MG63 (cell line): ENCODE data around the gene SPPL3. TPM values are rescaled to one million over a fixed set of nuclear protein-coding genes. Genes with fewer than 3 reads are reported as not detected.
"Not testable (repeated sequence)": the region's sequence is repeated elsewhere in the genome, so short reads cannot be mapped to it uniquely, and the experiment has no call there.

Experiments
- DNase-seq: peaks from one replicate; pipeline ENCODE4 v3.0.0-alpha.2; 2020
- H3K27me3 ChIP-seq: fragments of 250-450 bp; sonication (Bioruptor Pico); 2 replicates; pipeline ENCODE4 v1.5.1; 2020; ENCODE audit warnings: mild to moderate bottlenecking, moderate library complexity
- H3K36me3 ChIP-seq: fragments of 250-450 bp; sonication (Bioruptor Pico); 2 replicates; pipeline ENCODE4 v1.5.1; 2020; ENCODE audit warnings: mild to moderate bottlenecking, moderate library complexity
- H3K4me3 ChIP-seq: fragments of 250-450 bp; sonication (Bioruptor Pico); 2 replicates; pipeline ENCODE4 v1.5.1; 2020; ENCODE audit warnings: mild to moderate bottlenecking, moderate library complexity
- H3K9me3 ChIP-seq: fragments of 250-450 bp; sonication (Bioruptor Pico); 2 replicates; pipeline ENCODE4 v1.5.1; 2020; ENCODE audit warnings: mild to moderate bottlenecking, moderate library complexity
- total RNA-seq: library from RNA; depleted of rRNA; stranded (reverse); fragments of >200 nt; shearing (Covaris generic); gene quantifications from 2 replicates; pipeline ENCODE4 v1.2.3, GENCODE V29; 2014; ENCODE audit warnings: low replicate concordance; rRNA removed

SPPL3 gene, protein sequence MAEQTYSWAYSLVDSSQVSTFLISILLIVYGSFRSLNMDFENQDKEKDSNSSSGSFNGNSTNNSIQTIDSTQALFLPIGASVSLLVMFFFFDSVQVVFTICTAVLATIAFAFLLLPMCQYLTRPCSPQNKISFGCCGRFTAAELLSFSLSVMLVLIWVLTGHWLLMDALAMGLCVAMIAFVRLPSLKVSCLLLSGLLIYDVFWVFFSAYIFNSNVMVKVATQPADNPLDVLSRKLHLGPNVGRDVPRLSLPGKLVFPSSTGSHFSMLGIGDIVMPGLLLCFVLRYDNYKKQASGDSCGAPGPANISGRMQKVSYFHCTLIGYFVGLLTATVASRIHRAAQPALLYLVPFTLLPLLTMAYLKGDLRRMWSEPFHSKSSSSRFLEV
- 6.2 and 13.1 TPM in 2 replicates for total RNA-seq

DNA sequence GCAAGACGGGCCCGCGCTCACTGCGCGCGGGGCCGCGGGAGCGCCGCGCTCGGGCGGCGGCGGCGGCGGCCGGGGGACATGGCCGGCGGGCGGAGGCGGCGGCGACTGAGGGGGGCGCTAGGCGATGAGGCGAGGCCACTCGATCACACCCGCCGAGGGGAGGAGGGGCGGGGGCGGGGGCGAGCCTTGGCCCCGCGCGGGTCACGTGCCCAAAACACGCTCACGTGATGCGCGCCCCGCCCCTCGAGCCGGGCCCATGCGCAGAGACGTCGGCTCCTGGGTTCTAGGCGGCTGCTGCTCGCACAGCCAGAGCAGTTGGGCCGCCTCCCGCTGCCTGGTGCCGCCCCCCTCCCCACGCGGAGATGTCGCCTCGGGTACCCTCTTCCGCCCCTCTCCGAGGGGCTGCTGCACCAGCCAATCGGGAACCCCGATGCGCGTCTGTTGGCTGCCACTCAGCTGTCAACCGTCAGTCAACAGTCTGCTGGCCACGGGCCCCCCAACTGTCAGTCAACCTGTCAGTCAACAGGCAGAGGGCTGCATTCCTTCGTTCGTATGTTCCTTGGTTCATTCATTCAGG, at the start of gene SPPL3:
Gene SPPL3, minus strand, starts transcription at position 162 of the 577 bp plus-strand sequence. CDS start 491 bp downstream, outside the sequence.
- Histone ChIP-seq H3K4me3 (peak within 1 kb of the TSS; percentile 71), H3K27me3 (no peaks in the 10 kb centered on the region), H3K36me3 (no peaks in the 10 kb centered on the region), H3K9me3 (no peaks in the 10 kb centered on the region)
- DNase-seq, result peak; percentile 86

DNA sequence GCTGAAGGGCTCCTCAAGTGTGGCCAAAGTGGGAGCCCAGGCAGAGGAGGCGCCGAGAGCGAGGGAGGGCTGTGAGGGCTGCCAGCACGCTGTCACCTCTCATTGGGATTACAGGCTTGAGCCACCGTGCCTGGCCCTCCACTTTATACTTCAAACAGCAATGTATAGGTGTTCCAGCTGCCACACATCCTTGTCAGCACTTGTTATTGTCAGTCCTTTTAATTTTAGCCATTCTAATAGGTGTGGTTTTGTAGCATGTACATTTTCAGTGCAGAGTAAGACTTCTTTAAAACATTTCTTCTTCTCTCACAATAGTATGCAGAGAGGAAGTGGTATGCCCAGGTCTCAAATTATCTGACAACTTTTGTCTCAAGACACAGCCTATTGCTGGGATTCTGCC, 46.6 kb upstream of the SPPL3 start:
- Histone ChIP-seq H3K4me3 (no peak overlapping the region), H3K9me3 (no peaks in the 10 kb centered on the region), H3K36me3 (no peaks in the 10 kb centered on the region), H3K27me3 (no peaks in the 10 kb centered on the region)
- DNase-seq, result no peak

DNA sequence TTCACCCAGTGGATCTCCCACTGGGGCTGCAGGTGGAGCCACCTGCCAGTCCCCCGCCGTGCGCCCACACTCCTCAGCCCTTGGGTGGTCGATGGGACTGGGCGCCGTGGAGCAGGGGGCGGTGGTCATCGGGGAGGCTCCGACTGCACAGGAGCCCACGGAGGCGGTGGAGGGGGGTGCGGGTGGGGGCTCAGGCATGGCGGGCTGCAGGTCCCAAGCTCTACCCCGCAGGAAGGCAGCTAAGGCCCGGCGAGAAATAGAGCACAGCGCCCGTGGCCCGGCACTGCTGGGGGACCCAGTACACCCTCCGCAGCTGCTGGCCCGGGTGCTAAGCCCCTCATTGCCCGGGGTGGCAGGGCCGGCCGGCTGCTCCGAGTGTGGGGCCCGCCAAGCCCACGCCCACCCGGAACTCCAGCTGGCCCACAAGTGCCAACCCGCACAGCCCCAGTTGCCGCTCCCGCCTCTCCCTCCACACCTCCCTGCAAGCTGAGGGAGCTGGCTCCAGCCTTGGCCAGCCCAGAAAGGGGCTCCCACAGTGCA, 46.2 kb upstream of the SPPL3 start:
- H3K27me3 ChIP-seq, DNase-seq, H3K4me3 ChIP-seq, H3K9me3 ChIP-seq, H3K36me3 ChIP-seq: not testable (repeated sequence)

DNA sequence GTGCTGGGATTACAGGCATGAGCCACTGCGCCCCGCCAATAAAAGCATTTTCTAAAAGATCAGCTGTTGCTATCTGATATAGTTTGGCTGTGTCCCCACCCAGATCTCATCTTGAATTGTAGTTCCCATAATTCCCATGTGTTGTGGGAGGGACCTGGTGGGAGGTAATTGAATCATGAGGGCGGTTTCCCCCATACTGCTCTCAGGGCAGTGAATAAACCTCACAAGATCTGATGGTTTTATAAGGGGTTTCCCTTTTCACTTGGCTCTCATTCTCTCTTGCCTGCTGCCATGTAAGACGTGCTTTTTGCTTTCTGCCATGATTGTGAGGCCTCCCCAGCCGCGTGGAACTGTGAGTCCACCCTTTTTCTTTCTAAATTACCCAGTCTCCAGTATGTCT, 41.4 kb upstream of the SPPL3 start:
- H3K27me3 ChIP-seq, DNase-seq, H3K4me3 ChIP-seq, H3K9me3 ChIP-seq, H3K36me3 ChIP-seq: not testable (repeated sequence)

DNA sequence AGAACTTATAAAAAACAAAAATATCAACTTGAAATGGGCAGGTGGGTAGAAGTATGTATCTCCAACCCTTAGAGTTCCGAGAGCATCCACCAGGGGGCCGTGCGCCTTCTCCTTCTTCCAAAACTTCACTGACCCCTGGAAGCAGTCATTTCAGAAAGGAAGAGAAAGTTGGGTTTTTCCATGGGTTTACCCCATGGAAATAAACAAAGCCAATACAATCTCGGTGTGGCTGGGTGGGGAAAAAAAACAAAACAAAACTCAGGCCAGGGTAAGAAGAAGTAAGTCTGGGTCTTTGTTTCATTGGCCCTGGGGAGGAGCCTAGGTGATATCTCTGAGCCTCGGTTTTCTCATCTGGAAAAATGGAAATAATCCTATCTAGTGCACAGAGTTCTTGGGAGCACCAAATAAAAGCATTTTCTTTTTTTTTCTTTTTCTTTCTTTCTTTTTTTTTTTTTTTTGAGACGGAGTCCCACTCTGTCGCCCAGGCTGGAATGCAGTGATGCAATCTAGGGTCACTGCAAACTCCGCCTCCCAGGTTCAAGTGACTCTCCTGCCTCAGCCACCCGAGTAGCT, 40.6 kb upstream of the SPPL3 start:
- Histone ChIP-seq H3K4me3 (no peak overlapping the region), H3K27me3 (no peaks in the 10 kb centered on the region), H3K9me3 (no peaks in the 10 kb centered on the region), H3K36me3 (no peaks in the 10 kb centered on the region)
- peak; percentile 39 for DNase-seq

DNA sequence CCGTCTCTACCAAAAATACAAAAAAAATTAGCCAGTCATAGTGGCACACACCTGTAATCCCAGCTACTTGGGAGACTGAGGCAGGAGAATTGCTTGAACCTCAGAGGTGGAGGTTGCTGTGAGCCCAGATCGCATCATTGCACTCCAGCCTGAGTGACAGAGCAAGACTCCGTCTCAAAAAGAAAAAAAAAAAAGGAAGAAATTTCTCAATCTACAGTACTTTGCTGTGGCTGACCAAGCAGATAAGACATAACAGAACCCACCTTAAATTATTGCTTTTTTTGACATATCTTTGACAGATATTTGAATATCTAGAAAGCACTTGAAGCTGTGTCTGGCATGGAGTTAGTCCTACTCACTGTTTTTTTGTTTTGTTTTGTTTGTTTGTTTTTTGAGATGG, 39.3 kb upstream of the SPPL3 start:
- Histone ChIP-seq H3K27me3 (no peaks in the 10 kb centered on the region), H3K36me3 (no peaks in the 10 kb centered on the region), H3K9me3 (no peaks in the 10 kb centered on the region), H3K4me3 (no peak overlapping the region)
- DNase-seq, result no peak

DNA sequence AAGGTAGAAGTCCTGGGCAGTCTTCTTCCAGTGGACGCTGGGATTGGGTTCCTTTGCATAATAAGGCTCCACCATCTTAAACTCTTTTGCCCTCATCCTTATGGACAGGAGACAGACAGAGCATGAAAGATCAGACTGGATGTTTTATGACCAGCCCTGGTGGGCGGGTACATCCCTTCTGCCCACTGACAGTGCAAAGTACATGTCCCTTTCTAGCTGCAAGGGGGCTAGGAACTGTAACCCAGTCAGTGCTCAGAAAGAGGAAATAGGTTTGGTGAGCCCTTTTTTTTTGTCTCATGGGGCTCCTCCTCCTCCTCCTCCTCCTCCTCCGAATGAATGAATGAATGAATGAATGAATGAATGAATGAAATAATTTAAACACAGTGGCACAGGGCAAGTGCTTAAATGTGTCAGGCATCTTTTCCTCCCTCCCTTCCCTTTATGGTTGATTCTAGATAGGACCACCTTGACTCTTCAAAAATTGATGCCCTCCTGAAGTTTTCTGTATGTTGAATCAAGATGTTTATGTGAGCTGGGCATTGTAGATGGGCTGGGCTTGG, 37.8 kb upstream of the SPPL3 start:
- no peaks in the 10 kb centered on the region for H3K27me3 ChIP-seq
- no peaks in the 10 kb centered on the region for H3K36me3 ChIP-seq
- H3K9me3 ChIP-seq, result no peaks in the 10 kb centered on the region
- no peak overlapping the region for H3K4me3 ChIP-seq
- DNase-seq, result no peak

DNA sequence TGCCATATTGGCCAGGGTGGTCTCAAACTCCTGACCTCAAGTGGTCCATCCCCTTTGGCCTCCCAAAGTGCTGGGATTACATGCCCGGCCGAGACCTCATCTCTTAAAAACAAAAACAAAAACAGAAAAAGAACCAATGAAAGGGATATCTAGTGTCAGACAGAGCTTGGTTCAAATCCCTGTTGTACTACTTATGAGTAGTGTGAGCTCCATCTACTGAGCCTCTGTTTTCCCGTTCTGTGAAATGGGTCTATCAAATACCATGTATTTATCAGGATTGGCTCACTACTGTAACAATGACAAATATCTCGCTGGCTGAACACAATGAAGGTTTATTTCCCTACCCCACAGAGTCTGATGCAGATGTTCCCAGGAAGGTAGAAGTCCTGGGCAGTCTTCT, 37.3 kb upstream of the SPPL3 start:
- Histone ChIP-seq H3K4me3 (no peak overlapping the region), H3K36me3 (no peaks in the 10 kb centered on the region), H3K27me3 (no peaks in the 10 kb centered on the region), H3K9me3 (no peaks in the 10 kb centered on the region)
- DNase-seq, result no peak

DNA sequence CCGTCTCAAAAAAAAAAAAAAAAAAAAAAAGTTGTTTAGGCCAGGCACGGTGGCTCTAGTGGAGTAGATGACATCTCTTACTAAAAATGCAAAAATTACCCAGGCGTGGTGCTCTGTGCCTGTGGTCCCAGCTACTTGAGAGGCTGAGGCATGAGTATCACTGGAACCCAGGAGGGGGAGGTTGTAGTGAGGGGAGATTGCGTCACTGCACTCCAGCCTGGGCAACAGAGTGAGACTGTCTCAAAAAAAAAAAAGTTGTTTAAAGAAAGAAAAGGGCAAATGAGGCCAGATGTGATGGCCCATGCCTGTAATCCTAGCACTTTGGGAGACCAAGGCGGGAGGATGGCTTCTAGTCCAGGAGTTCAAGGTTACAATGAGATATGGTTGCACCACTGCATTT, 36.6 kb upstream of the SPPL3 start:
- H3K27me3 ChIP-seq, result no peaks in the 10 kb centered on the region
- H3K36me3 ChIP-seq, result no peaks in the 10 kb centered on the region
- H3K9me3 ChIP-seq, result no peaks in the 10 kb centered on the region
- no peak overlapping the region for H3K4me3 ChIP-seq
- DNase-seq, result peak; percentile 24

DNA sequence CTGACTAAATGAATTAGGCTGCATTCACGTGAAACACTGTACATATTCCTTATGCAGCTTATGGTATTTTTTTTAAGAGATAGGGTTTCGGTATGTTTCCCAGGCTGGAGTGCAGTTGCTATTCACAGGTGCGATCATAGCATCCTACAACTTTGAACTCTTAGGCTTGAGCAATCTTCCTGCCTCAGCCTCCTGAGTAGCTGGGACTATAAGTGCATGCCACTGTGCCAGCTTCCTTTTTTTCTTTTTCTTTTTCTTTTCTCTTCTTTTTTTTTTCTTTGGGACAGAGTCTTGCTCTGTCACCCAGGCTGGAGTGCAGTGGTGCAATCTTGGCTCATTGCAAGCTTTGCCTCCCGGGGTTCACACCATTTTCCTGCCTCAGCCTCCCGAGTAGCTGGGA, 35.8 kb upstream of the SPPL3 start:
- no peaks in the 10 kb centered on the region for H3K27me3 ChIP-seq
- no peak overlapping the region for H3K4me3 ChIP-seq
- H3K36me3 ChIP-seq, result no peaks in the 10 kb centered on the region
- DNase-seq, result no peak
- no peaks in the 10 kb centered on the region for H3K9me3 ChIP-seq

DNA sequence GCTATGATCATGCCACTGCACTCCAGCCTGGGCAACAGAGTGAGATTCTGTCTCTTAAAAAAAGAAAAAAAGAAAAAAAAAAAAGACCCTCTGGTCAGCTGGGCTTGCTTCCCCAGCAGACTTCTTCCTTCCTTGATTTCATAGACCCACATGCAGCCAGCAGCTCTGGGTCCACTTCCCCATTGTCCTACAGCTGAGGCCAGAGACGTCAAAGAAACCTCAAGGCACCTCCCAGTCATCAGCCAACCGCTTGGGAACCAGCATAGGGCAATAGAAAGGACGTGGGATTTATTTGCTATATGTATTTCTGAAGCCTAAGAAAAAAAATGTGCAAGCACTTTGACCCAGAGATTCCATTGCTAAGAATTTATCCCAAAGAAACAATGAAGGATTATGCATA, 35.4 kb upstream of the SPPL3 start:
- Histone ChIP-seq H3K9me3 (no peaks in the 10 kb centered on the region), H3K36me3 (no peaks in the 10 kb centered on the region), H3K27me3 (no peaks in the 10 kb centered on the region), H3K4me3 (no peak overlapping the region)
- DNase-seq, result no peak

DNA sequence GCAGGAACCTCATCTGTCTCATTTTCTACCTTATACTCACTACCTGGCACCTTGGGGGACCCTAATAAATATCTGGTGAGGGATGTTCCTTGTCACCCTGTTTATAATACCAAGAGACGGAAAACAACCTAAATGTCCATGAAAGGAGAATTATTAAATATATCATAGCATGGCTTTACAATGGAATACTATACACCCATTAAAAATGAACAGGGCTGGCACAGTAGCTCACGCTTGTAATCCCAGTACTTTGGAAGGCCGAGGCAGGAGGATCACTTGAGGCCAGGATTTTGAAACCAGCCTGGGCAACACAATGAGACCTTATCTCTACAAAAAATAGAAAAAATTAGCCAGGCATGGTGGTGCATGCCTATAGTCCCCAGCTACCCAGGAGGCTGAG, 34.3 kb upstream of the SPPL3 start:
- no peak for DNase-seq
- Histone ChIP-seq H3K9me3 (no peaks in the 10 kb centered on the region), H3K4me3 (no peak overlapping the region), H3K27me3 (no peaks in the 10 kb centered on the region), H3K36me3 (no peaks in the 10 kb centered on the region)

DNA sequence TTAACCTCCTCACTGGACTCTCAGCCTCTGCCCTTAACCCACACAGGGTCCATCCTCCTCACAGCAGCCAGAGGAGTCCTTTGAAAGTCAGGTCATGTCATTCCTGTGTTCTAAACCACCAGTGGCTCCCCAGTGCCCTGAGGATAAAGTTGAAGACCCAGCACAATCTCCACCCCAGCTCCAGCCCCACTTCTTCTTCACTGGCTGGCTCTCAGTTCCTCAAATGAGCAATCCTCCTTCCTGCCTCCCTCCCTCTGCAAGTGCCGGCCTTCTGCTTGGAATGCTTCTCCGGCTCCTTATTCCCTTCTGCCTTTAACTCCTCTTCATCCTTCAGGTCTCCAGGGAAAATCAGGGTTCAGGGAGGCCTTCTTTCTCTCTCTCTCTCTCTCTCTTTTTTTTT, 32.0 kb upstream of the SPPL3 start:
- Histone ChIP-seq H3K36me3 (no peaks in the 10 kb centered on the region), H3K9me3 (no peaks in the 10 kb centered on the region), H3K4me3 (no peak overlapping the region), H3K27me3 (no peaks in the 10 kb centered on the region)
- DNase-seq, result no peak

DNA sequence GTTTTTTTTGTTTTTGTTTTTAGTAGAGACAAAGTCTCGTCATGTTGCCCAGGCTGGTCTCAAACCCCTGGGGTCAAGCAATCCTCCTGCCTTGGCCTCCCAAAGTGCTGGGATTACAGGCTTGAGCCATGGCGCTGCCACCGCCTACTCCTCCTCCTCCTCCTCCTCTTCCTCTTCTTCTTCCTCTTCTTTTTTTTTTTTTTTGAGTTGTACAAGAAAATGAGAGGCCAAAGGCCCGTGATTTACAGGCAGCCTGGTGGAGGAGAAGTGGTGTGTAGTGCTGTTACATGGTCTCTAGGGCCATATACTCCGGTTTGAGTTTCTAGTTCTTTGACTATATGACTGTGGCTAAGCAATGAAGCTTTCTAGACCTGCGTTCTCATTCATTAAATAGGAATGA, 29.6 kb upstream of the SPPL3 start:
- Histone ChIP-seq H3K4me3 (no peak overlapping the region), H3K27me3 (no peaks in the 10 kb centered on the region), H3K9me3 (no peaks in the 10 kb centered on the region), H3K36me3 (no peaks in the 10 kb centered on the region)
- no peak for DNase-seq

DNA sequence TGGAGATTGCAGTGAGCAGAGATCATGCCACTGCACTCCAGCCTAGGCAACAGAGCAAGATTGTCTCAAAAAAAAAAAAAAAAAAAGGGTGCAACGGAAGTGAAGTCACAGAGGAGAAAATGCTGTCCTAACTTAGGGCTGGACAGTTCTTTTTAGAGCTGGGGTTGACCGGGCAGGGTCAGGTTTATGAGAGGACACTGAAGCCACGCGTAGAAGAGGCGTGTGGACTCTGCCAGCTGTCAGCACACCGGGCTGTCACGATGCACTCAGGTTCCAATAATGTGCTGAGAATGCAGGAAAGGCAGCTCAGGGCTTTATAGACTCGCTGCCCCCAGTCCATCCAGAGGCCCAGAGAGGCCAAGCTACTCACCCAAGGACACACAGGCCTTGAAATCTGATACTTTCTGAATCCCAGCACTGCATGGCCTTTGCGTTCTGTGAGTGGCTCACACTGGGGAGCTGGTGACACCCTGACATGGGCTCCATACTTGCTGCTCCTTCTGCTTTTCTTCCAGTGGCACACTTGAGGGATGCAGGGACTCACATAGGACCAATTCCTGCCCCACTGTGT, 28.9 kb upstream of the SPPL3 start:
- Histone ChIP-seq H3K36me3 (no peaks in the 10 kb centered on the region), H3K27me3 (no peaks in the 10 kb centered on the region), H3K9me3 (no peaks in the 10 kb centered on the region), H3K4me3 (no peak overlapping the region)
- DNase-seq, result no peak

DNA sequence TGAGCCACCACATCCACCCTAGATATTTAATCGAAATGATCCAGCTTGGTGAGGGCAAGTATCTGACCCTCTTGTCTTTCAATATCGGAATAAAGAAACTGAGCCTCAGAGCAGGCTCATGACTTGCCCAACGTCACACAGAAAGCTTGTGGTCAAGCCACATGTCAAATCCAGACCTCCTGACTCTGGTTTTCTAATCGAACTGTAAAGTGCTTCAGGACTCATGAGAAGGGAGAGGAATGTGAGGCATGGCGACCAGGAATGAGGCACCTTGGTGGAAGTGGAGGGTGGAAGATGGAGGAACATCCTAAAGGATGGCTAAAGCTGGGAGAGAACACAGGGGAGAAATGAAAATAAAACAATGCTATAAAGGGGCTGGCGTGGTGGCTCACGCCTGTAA, 27.9 kb upstream of the SPPL3 start:
- H3K36me3 ChIP-seq, result no peaks in the 10 kb centered on the region
- H3K4me3 ChIP-seq, result no peak overlapping the region
- no peaks in the 10 kb centered on the region for H3K9me3 ChIP-seq
- no peak for DNase-seq
- H3K27me3 ChIP-seq, result no peaks in the 10 kb centered on the region

DNA sequence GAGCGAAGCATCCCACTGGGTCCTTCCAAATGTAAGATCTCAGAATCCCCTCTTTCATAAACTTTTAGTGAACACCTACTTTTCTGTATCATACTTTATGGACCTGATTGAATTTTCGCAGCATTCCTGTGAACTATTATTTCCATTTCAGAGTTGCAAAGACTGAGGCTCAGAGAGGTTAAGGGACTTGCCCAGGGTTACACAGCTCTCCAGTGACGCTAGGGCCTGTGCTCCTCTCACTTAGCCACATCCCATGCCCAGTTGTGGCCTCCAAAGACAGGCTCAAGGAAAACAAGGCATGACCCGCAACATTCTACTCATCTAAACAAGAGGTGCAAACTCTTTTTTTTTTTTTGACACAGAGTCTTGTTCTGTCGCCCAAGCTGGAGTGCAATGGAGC, 25.9 kb upstream of the SPPL3 start:
- no peak for DNase-seq
- no peak overlapping the region for H3K4me3 ChIP-seq
- H3K36me3 ChIP-seq, result no peaks in the 10 kb centered on the region
- no peaks in the 10 kb centered on the region for H3K27me3 ChIP-seq
- H3K9me3 ChIP-seq, result no peaks in the 10 kb centered on the region
